Ramos (cell line): Measurements from ENCODE around the gene GALNT9.
"Not testable (repeated sequence)": the region's sequence is repeated elsewhere in the genome, so short reads cannot be mapped to it uniquely, and the experiment has no call there.

Experiments used
- in situ Hi-C: fragments of 300-500 bp; cut with MboI; formaldehyde crosslinking; loops from one replicate; pipeline ENCODE4 v1.14.3; 2022; ENCODE audit warnings: low sequenced_read_pairs; ENCODE audit not compliant: unreplicated experiment

The GALNT9 gene

GRCh38 chr12:132271755-132272092 is 57.7 kb downstream of the GALNT9 start:
- in situ Hi-C loops: no loop called here

DNA sequence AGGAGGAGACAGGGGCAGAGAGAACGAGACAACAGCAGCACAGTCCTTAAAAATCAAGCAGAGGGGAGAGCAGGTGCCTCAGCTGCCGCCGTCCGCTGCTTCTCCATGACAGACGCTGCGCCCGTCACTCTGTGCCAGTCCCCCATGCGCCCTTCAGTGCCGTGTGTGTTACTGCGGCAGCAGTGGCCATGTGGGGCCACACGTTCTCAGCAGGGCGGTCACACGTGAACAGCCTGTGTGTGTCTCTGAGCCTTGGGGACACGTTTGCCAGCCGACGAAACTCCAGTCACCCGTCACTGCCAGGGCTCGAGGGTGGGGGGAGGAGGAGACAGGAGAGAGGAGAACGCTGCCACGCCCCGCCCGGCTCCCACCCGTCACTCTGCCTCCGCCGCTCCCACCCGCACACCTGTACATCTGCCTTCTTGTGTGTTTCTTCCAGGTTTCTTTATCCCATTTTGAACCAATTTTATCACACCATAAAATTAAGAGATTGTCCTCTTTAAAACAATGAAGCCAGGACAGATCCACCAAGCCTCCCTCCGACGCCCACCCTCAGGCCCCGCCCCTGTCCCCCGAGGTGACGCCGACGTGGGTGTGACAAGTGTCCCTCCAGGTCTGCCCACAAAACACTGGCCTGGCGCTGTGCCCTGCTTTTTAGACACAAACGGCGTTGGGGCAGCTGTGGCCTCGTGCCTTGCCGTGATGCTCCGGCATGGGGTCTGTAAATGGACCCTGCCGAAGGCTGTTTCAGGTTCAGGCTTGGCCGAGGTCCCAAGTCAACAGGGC is 58.2 kb downstream of the GALNT9 start:
- in situ Hi-C loops: no loop called here

DNA sequence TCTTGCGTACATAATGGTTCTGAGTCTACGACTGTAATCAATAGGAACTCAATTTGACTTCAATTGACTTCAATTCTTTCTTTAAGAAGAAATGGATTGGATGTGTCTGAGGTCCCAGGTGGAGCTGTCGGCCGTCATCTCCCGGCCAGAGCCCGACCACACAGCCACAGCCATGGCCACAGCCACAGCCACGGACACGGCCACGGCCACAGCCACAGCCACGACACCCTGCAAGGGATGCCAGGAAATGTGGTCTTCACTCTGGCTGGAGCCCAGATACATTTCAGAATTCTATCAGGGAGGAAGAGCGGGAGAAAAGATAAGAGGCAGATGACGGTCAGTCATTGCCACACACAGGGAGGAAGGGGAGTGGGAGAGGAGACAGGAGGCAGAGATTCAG is 58.9 kb downstream of the GALNT9 start:
- in situ Hi-C loops: no loop called here

GRCh38 chr12:132269271-132269968 is 60.0 kb downstream of the GALNT9 start:
- in situ Hi-C loops: no loop called here

DNA sequence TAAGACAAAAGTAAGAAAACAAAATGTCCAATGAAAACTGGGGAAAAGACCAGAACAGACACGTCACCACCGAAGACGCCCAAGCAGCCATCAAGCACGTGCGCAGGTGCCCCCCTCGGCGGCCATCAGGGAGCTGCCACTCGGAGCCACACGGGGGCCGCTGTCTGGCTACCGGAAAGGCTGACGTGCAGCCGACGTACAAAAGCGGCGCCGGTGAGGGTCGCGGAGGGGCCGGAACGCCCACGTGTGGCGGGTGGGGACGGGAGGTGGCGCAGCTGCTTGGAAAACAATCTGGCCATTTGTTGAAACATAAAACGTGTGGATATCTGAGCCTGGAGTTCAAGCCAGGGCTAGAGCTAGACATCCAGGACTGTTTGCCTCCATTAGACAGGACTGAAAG is 60.7 kb downstream of the GALNT9 start:
- in situ Hi-C loops: no loop called here

- in situ Hi-C loops: no loop called here
Observed at GRCh38 chr12:132267873-132268272, 61.5 kb downstream of the GALNT9 start.

DNA sequence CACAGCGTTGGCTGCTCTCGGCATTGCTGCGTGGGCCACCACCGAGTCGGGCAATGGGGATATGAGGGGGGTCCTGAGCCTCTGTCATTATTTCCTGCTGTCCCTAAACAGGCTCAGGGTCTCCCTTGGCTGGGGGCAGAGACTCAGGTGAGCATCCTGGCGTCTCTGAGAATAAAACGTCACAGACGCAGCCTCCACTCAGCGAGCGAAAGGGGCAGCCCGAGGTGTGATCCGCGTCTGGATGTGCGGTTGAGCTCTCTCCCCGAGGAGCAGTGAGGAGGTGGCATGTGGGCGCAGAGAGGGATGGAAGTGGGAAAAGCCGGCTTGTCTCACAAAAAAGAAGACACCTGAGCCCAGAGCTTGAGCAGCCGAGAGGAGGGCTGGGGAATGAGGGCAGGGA is 62.6 kb downstream of the GALNT9 start:
- in situ Hi-C loops: no loop called here

DNA sequence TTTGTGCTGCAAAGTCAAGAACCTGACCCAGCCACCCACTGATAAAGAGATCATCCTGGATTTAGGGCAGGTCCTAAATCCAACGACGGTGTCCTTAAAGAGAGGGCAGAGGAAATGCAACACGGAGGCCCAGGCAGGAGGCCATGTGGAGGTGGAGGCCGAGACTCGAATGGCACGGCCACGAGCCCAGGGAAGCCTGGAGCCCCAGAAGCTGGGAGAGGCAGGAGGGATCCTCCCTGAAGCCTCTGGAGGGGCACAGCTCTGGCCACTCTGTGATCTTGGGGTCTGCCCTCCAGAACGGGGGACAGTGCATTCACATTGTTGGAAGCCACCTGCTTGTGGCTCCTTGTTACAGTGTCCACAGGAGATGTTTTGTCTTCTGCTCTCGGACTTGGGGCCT is 63.0 kb downstream of the GALNT9 start:
- in situ Hi-C loops: no loop called here

DNA sequence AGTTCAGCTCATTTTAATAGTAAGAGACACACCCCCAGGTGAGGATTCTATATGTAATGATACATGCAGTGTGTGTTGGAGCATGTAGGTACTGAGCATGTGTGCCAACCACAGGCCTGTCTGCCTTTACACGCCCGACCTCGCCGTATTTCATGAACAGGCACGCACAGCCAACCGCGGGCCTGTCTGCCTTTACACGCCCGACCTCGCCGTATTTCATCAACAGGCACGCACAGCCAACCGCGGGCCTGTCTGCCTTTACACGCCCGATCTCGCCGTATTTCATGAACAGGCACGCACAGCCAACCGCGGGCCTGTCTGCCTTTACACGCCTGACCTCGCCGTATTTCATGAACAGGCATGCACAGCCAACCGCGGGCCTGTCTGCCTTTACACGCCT is 63.6 kb downstream of the GALNT9 start:
- in situ Hi-C loops: not testable (repeated sequence)

DNA sequence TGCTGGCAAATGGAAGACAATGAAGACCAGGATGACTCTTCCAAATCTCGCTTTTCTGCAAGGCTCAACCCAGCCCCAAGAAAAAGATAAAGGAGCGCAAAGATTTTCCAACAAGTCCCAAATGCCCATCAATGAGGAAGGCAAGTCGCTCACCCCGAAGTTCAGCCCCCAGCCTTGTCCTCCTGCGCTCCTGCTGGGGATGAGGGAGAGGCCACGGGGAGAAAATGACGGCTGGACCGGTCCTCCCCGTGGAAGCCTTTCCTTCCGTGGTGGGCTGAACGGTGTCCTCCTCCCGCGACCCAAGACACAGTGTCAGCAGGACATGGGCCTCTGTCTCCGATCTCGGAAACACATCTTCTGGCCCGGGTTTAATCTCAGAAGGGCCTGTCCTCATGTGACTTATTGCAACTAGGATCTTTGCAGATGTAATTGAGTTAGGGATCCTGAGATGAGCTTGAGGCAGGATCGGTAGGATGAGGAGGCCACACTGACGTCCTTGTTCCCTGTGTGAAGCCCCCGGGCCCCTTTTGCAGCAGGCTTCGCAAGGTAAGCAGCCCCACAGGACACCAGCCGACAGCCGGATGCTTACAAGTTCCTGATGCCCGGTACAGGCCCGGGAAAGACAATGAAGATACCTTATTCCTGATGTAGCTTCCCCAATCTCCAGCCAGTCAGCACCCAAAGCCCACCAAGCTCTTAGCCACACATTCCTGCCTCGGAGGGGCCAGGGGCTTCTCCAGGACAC is 64.2 kb downstream of the GALNT9 start:
- in situ Hi-C loops: no loop called here

DNA sequence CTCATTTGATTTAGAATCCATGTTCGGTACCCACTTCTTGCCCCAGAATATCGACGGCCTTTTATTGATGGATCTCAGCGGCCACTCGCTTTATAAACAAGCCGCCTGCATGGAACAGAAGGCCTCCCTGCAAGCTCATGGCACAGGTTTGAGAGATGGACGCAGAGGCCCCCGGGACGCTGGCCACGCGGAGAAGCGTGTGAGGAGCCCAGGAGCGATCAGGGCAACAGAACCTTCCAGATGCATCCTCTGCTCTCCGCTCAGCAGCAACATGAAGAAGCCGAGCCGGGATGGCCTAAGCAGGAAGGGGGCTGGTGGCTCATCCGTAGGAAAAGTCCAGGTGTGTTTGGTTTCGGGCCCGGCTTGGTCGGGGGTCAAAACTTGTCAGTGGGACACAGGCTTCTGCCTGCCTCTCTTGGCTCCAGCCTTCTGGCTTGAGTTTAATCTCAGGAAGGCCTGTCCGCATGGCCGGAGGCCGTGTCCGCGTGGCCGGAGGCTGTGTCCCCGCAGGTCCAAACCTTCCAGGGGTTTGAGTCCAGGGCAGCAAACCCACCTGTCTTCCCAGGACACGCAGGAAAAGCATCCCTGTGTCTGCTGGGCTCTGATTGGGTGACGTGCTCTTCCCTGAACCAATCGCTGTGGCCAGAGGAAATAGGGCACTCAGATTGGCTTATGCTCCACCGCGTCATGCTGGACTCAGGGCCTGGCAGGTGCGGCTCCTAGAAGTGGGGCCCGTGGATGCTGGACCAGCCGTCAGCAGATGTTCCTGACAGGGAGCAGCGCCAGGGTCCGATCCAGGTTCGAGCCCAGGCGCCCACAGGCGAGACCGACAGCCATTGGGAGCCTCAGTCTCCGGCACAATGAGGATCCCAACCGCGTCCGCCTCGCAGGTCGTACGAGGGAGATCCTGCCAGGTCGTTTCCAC is 65.0 kb downstream of the GALNT9 start:
- in situ Hi-C loops: no loop called here

- in situ Hi-C loops: no loop called here
Observed at GRCh38 chr12:132263451-132264049, 65.8 kb downstream of the GALNT9 start.

DNA sequence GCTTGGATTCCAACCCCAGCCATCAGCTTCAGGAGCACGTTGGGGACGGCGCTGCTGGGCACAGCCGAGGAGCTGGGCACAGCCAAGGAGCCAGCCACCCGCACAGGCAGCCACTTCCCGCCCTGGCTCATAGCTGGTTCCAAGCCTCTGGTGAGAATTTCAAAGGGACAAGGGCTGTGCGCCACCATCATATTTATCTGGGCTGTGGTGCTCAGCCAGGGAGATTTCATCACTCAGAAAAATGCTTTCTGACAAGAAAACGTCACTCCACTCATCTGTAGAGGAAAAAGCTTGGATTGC is 66.4 kb downstream of the GALNT9 start:
- in situ Hi-C loops: no loop called here

DNA sequence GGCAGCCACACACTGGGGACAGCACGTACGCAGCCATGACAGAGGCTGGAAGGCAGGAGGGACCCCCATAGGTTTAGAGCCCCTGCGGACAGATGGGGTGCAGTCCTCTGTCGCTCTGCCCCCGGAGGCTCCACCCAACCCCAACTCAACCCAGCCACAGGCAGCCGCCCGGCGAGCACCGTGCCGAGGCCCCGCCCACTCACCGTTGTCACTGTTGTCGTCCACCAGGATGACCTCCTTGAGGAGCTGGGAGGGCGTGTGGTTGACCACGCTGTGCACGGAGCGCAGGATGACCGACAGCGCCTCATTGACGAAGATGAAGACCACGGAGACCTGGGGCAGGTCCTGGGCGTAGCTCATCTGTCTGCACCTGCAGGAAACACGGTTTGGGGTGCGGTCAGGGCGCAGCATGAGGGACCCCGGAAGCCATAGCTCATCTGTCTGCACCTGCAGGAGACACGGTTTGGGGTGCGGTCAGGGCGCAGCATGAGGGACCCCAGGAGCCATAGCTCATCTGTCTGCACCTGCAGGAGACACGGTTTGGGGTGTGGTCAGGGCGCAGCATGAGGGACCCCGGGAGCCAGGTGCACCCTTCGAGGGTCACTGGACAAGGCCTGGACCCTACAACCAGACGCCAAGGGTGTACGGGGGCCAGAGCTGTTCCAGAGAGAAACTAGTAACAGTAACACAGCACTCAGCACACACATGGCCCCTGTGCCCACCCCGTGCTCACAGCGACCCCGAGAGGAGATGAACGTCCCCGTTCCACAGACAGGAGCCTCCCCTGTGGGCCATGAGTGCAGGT is 66.9 kb downstream of the GALNT9 start:
- in situ Hi-C loops: no loop called here

DNA sequence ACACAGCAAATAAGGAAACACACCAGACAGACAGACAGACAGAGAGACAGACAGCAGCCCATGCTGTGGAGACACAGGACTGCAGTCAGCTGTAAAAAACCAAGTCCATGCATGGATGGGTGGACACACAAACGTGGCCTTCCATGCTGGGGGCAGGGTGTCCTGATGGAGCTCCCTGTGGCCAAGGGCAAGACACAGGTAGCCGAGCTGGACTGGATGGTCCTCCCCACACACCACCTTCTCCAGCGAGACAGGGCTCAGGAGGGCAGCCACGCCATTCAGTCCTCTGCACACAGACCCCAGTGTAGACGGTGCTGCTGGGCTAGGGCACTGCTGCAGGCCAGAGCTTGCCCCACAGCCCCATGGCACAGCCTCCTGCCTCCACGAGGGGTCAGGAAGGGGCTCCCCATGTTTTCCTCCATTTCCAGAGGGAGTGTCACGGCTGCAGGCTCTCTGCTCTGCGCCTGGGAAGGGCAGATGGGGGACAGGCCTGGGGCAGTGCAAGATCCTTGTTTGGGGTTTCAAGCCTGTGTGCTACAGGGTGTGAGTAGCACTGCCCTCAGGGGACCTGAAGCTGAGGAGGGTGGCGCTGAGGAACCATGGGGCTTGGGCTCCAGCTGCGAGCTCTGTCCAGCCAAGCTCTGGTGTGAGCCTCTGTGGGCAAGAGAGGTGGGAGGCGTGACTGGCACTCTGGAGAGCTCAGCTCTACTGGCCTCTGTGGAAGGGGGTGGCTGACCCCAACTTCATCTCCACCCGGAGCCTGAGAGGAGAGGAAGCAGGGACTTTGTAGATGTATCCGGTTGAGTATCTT is 67.9 kb downstream of the GALNT9 start:
- in situ Hi-C loops: no loop called here

DNA sequence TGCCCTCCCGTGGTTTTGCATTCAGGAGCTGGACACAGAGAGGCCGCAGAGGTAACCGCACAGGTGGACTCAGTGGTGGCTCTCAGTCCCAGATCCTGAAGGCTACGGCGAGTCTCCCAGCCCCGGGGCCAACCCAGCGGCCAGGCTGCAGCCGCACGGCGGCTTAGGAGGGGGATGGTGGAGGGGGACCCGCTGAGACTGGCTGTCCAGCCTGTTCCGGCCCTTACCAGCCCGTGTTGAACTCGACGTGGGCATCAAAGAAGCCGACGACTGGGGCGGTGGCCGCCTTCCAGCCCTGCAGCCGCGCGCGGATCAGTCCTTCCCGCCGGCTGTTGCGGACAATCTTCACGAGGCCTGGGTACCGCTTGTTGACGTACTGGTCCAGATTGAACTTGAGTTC is 68.7 kb downstream of the GALNT9 start:
- in situ Hi-C loops: no loop called here

DNA sequence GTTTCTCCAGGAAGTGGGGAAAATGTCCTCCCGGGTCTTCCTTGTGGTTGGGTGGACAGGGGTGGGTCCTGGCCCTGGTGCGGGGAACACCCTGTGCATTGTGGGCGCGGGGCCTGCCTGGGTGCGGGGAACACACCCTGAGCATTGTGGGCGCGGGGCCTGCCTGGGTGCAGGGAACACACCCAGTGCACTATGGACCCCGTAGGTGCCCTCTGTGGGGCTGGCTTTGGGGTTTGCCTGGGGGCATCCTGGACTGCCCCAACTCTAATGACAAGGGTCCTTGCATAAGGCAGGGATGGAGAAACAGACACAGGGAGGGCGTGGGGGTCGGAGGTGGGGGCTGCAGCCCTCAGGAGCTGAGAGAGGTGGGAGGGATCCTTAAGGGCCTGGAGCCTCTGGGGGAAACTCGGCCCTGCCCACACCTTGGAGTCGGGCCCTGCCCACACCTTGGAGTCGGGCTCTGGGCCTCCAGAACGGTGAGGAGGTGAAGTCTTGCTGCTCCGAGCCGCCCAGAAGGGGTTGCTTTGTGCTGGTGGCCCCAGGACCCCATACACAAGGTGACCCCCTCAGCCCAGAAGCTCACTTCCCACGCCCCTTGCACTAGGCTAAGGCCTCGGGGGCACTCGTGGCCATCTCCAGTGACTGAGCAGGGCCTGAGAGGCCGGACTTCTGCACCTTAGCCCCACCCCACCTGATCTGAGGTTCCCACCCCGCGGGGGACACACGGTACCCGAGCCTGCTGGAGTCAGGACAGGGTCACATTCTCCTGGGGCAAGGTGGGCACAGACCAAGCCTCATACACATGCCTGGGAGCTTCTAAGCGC is 69.3 kb downstream of the GALNT9 start:
- in situ Hi-C loops: no loop called here
